ENCODE results near the gene METTL23. TPM values are rescaled to one million over a fixed set of nuclear protein-coding genes. Genes with fewer than 3 reads are reported as not detected.
A peak's percentile ranks its signal among the peaks of the same experiment; 100 is the strongest.

METTL23 gene
- 30.0 and 34.7 TPM in 2 replicates for total RNA-seq

GRCh38 chr17:76726776-76727718, at the start of gene METTL23:
Gene METTL23 (plus strand): TSS chr17:76726839. CDS start chr17:76729711, 2,872 bp downstream.
- peak; percentile 68 for TF ChIP-seq CTCF (conservative IDR thresholded peaks at IDR 0.05; ENCODE audit: low read depth, low read length)
- H3K4me3 ChIP-seq (ENCODE audit: low read depth, low read length), result peak within 1 kb of the TSS; percentile 98
- DNase-seq (ENCODE audit: low read depth), result no peak

GRCh38 chr17:76677406-76677805, 49.2 kb upstream of the METTL23 start:
- no peak for TF ChIP-seq CTCF (conservative IDR thresholded peaks at IDR 0.05; ENCODE audit: low read depth, low read length)
- H3K4me3 ChIP-seq (ENCODE audit: low read depth, low read length), result no peak overlapping the region
- no peak for DNase-seq (ENCODE audit: low read depth)

GRCh38 chr17:76678330-76678729, 48.3 kb upstream of the METTL23 start:
- H3K4me3 ChIP-seq (ENCODE audit: low read depth, low read length), result no peak overlapping the region
- TF ChIP-seq CTCF (conservative IDR thresholded peaks at IDR 0.05; ENCODE audit: low read depth, low read length), result no peak
- DNase-seq (ENCODE audit: low read depth), result no peak

GRCh38 chr17:76679239-76679638, 47.4 kb upstream of the METTL23 start:
- no peak for DNase-seq (ENCODE audit: low read depth)
- no peak for TF ChIP-seq CTCF (conservative IDR thresholded peaks at IDR 0.05; ENCODE audit: low read depth, low read length)
- no peak overlapping the region for H3K4me3 ChIP-seq (ENCODE audit: low read depth, low read length)

GRCh38 chr17:76681222-76682137, 45.2 kb upstream of the METTL23 start:
- no peak for DNase-seq (ENCODE audit: low read depth)
- TF ChIP-seq CTCF (conservative IDR thresholded peaks at IDR 0.05; ENCODE audit: low read depth, low read length), result peak; percentile 89
- H3K4me3 ChIP-seq (ENCODE audit: low read depth, low read length), result no peak overlapping the region

GRCh38 chr17:76682296-76682695, 44.3 kb upstream of the METTL23 start:
- no peak overlapping the region for H3K4me3 ChIP-seq (ENCODE audit: low read depth, low read length)
- no peak for DNase-seq (ENCODE audit: low read depth)
- TF ChIP-seq CTCF (conservative IDR thresholded peaks at IDR 0.05; ENCODE audit: low read depth, low read length), result no peak

Data from epithelial cell of proximal tubule (primary cell).